K562 (cell line): ENCODE data around the gene LRP4. TPM values are rescaled to one million over a fixed set of nuclear protein-coding genes. Genes with fewer than 3 reads are reported as not detected.

ENCODE experiments used
- ATF3 ChIP-seq, 2 experiments: fragments of 450-650 bp in 1 of 2; sonication (generic) in 1 of 2; formaldehyde crosslinking in 1 of 2; IDR thresholded peaks in 1 of 2; conservative IDR thresholded peaks in 1 of 2; 2 replicates each; pipeline versions ENCODE4 v1.6.1 to v1.8.1; 2016 to 2023; ENCODE audit warnings: mild to moderate bottlenecking in 2 of 2, moderate library complexity in 2 of 2, inconsistent platforms in 1 of 2, missing genetic modification reagents in 1 of 2
- CEBPB ChIP-seq: fragments of 450-650 bp; IDR thresholded peaks from 2 replicates; pipeline ENCODE4 v1.6.1; 2016; ENCODE audit warnings: missing genetic modification characterization, missing compliant biosample characterization
- ETS1 ChIP-seq: conservative IDR thresholded peaks from 2 replicates; pipeline ENCODE4 v1.6.1; 2011; ENCODE audit warnings: low read depth, mild to moderate bottlenecking, low read length; ENCODE audit not compliant: control insufficient read depth
- FOXA1 ChIP-seq: fragments of 450-650 bp; IDR thresholded peaks from 2 replicates; pipeline ENCODE4 v1.6.1; 2016; ENCODE audit warnings: mild to moderate bottlenecking, borderline replicate concordance
- GABPB1 ChIP-seq: sonication (generic); formaldehyde crosslinking; IDR thresholded peaks from 2 replicates; pipeline ENCODE4 v1.8.0; 2022; ENCODE audit warnings: mild to moderate bottlenecking, missing genetic modification reagents
- MEF2A ChIP-seq: IDR thresholded peaks from 2 replicates; pipeline ENCODE4 v1.6.1; 2011; ENCODE audit warnings: low read depth, mild to moderate bottlenecking, low read length, moderate library complexity; ENCODE audit not compliant: control insufficient read depth
- PRMT5 ChIP-seq: sonication (generic); formaldehyde crosslinking; IDR thresholded peaks from 2 replicates; pipeline ENCODE4 v1.5.0; 2020; ENCODE audit warnings: missing genetic modification reagents
- SMARCB1 ChIP-seq: IDR thresholded peaks from 2 replicates; pipeline ENCODE4 v1.6.1; 2011; ENCODE audit warnings: improper control_type of control experiment, low read depth; ENCODE audit not compliant: insufficient read length
- TEAD2 ChIP-seq: fragments of 450-650 bp; IDR thresholded peaks from 2 replicates; pipeline ENCODE4 v1.6.1; 2016; ENCODE audit warnings: missing genetic modification characterization, control low read depth, missing compliant biosample characterization
- ZBTB40 ChIP-seq, 2 experiments: fragments of 450-650 bp in 1 of 2; sonication (generic) in 1 of 2; formaldehyde crosslinking in 1 of 2; IDR thresholded peaks; 2 replicates each; pipeline versions ENCODE4 v1.7.1 to v1.9.0; 2016 to 2022; ENCODE audit warnings: inconsistent platforms in 1 of 2, mild to moderate bottlenecking in 1 of 2, missing genetic modification reagents in 1 of 2
- ZNF449 ChIP-seq: fragments of 250-450 bp; sonication (Bioruptor Pico); IDR thresholded peaks from 2 replicates; pipeline ENCODE4 v1.8.0; 2022; ENCODE audit warnings: moderate library complexity, mild to moderate bottlenecking, inconsistent platforms
- ZNF699 ChIP-seq: fragments of 250-450 bp; sonication (Bioruptor Pico); IDR thresholded peaks from 2 replicates; pipeline ENCODE4 v1.8.0; 2021; ENCODE audit warnings: mild to moderate bottlenecking, moderate library complexity; ENCODE audit not compliant: insufficient replicate concordance
- ZNF79 ChIP-seq: fragments of 250-450 bp; sonication (Bioruptor Pico); IDR thresholded peaks from 2 replicates; pipeline ENCODE4 v1.4.0; 2020; ENCODE audit warnings: low read depth, mild to moderate bottlenecking, moderate library complexity
- polyA plus RNA-seq, 8 experiments: library from polyadenylated mRNA; depleted of rRNA in 4 of 8; stranded (reverse) in 5 of 8; unstranded in 3 of 8; fragments of >200 nt; fragmentation: Nextera tagmentation in 2 of 8; fragmentation: Illumina TruSeq in 1 of 8; extraction: Ambion mirVana in 2 of 8; extraction: Trizol in 1 of 8; gene quantifications; 2 replicates each; pipeline versions ENCODE4 v1.2.1 to v1.2.3, GENCODE V29; 2011 to 2014; ENCODE audit warnings: inconsistent platforms in 1 of 8, missing spikeins in 1 of 8
- total RNA-seq, 7 experiments: library from RNA; depleted of rRNA in 6 of 7; stranded (reverse); fragments of >200 nt in 6 of 7; fragmentation: Illumina TruSeq in 2 of 7; extraction: Trizol in 2 of 7; gene quantifications; 2 replicates each; pipeline versions ENCODE4 v1.2.1 to v1.2.3, GENCODE V29; 2011 to 2021; ENCODE audit warnings: low replicate concordance in 1 of 7

LRP4 gene
- total and polyA plus RNA-seq, 9 of the 15 experiments (the other 6 are each of a cell fraction or from before 2014, with no cell fraction given) = 0.04 to 0.54 (median 0.10) TPM

GRCh38 chr11:46845740-46846509, 72.4 kb downstream of the LRP4 start, which contains the start of gene CKAP5 (continued):
- TF ChIP-seq ZBTB40 (IDR thresholded peaks at IDR 0.05) (no peak), ZBTB40 (CRISPR knock-in tag; IDR thresholded peaks at IDR 0.05) (no peak), ETS1 (peak; percentile 76; the same call in 1 of the 2 replicates), TEAD2 (no peak), PRMT5 (CRISPR knock-in tag) (no peak), MEF2A (0 out of 2 replicates have a peak, but pooled peaks have one; percentile 30), ATF3 (IDR thresholded peaks at IDR 0.05) (no peak), ATF3 (CRISPR knock-in tag; conservative IDR thresholded peaks at IDR 0.05) (no peak), SMARCB1 (no peak), CEBPB (tag) (no peak), FOXA1 (no peak), ZNF699 (CRISPR knock-in tag) (no peak), GABPB1 (0 out of 2 replicates have a peak, but pooled peaks have one; percentile 50), ZNF79 (CRISPR knock-in tag) (no peak), ZNF449 (CRISPR knock-in tag) (no peak)
